HepG2 (cell line): ENCODE measurements around the gene ATP6V0E2. TPM values are rescaled to one million over a fixed set of nuclear protein-coding genes. Genes with fewer than 3 reads are reported as not detected.
A peak's percentile ranks its signal among the peaks of the same experiment; 100 is the strongest.

ENCODE experiments used
- AGO2 ChIP-seq: fragments of 200-400 bp; formaldehyde crosslinking; optimal IDR thresholded peaks from 2 replicates; pipeline ENCODE3; 2017; ENCODE audit warnings: mild to moderate bottlenecking, low read depth, low read length, moderate library complexity
- CC2D1A ChIP-seq: sonication (generic); formaldehyde crosslinking; IDR thresholded peaks from 2 replicates; pipeline ENCODE4 v1.8.1; 2023; ENCODE audit warnings: mild to moderate bottlenecking, missing genetic modification reagents
- CREB1 ChIP-seq, 2 experiments: fragments of 450-650 bp in 1 of 2; IDR thresholded peaks; 2 replicates each; pipeline ENCODE4 v1.6.1; 2016 to 2017; ENCODE audit warnings: control low read depth in 1 of 2, mild to moderate bottlenecking in 1 of 2, missing compliant biosample characterization in 1 of 2, missing genetic modification characterization in 1 of 2
- EHMT2 ChIP-seq: fragments of 200-600 bp; sonication (generic); IDR thresholded peaks from 2 replicates; pipeline ENCODE4 v1.7.0; 2017; ENCODE audit warnings: antibody characterized with exemption, low read depth, low read length, borderline replicate concordance
- HNRNPL ChIP-seq: fragments of 200-400 bp; formaldehyde crosslinking; IDR thresholded peaks from 2 replicates; pipeline ENCODE4 v1.6.1; 2017; ENCODE audit warnings: mild to moderate bottlenecking, low read depth, low read length
- KLF13 ChIP-seq: sonication (generic); formaldehyde crosslinking; IDR thresholded peaks from 2 replicates; pipeline ENCODE4 v1.4.0; 2020; ENCODE audit warnings: mild to moderate bottlenecking, missing genetic modification reagents
- KLF16 ChIP-seq, 2 experiments: sonication (generic) in 1 of 2; formaldehyde crosslinking in 1 of 2; IDR thresholded peaks; 2 replicates each; pipeline versions ENCODE4 v1.6.1 to v1.8.0; 2016 to 2023; ENCODE audit warnings: missing genetic modification reagents in 2 of 2, missing compliant biosample characterization in 1 of 2
- NFIC ChIP-seq: IDR thresholded peaks from 2 replicates; pipeline ENCODE4 v1.6.1; 2012; ENCODE audit warnings: mild to moderate bottlenecking, low read length, inconsistent platforms
- NR1H2 ChIP-seq: sonication (generic); formaldehyde crosslinking; IDR thresholded peaks from 2 replicates; pipeline ENCODE4 v1.8.1; 2022; ENCODE audit warnings: low read depth, missing genetic modification reagents, borderline replicate concordance
- SIX4 ChIP-seq: sonication (generic); formaldehyde crosslinking; IDR thresholded peaks from 2 replicates; pipeline ENCODE4 v1.4.0; 2020; ENCODE audit warnings: missing genetic modification reagents
- SNAPC2 ChIP-seq: sonication (generic); formaldehyde crosslinking; IDR thresholded peaks from 2 replicates; pipeline ENCODE4 v1.8.1; 2022; ENCODE audit warnings: mild to moderate bottlenecking, missing genetic modification reagents
- SP5 ChIP-seq: IDR thresholded peaks from 2 replicates; pipeline ENCODE4 v1.6.1; 2016; ENCODE audit warnings: low read depth, borderline replicate concordance
- SRSF9 ChIP-seq: fragments of 200-400 bp; formaldehyde crosslinking; IDR thresholded peaks from 2 replicates; pipeline ENCODE4 v1.6.1; 2018; ENCODE audit warnings: borderline replicate concordance, mild to moderate bottlenecking, low read depth, low read length; ENCODE audit not compliant: insufficient read depth, poor library complexity, severe bottlenecking
- ZFP90 ChIP-seq: sonication (generic); formaldehyde crosslinking; IDR thresholded peaks from 2 replicates; pipeline ENCODE4 v1.8.0; 2022; ENCODE audit warnings: missing genetic modification reagents, mild to moderate bottlenecking, inconsistent platforms, borderline replicate concordance
- ZNF256 ChIP-seq: sonication (generic); formaldehyde crosslinking; conservative IDR thresholded peaks from 2 replicates; pipeline ENCODE4 v1.4.0; 2020; ENCODE audit warnings: missing genetic modification reagents
- polyA plus RNA-seq, 8 experiments: library from polyadenylated mRNA; depleted of rRNA in 3 of 8; stranded (reverse) in 7 of 8; unstranded in 1 of 8; fragments of >200 nt; fragmentation: Illumina TruSeq in 4 of 8; extraction: Trizol in 4 of 8; gene quantifications; 2 replicates each; pipeline versions ENCODE4 v1.2.1 to v1.2.3, GENCODE V29; 2011 to 2016; ENCODE audit warnings: low read depth in 4 of 8, missing spikeins in 1 of 8, mixed read lengths in 1 of 8; ENCODE audit not compliant: insufficient read depth in 1 of 8
- total RNA-seq, 5 experiments: library from RNA; depleted of rRNA; stranded (reverse); fragments of >200 nt; fragmentation: Illumina TruSeq; extraction: Trizol; gene quantifications; 2 replicates each; pipeline ENCODE4 v1.2.3, GENCODE V29; 2016; ENCODE audit warnings: low read depth in 1 of 5
- TF ChIP-seq, protein P1 (sequence below): sonication (generic); formaldehyde crosslinking; IDR thresholded peaks from 2 replicates; pipeline ENCODE4 v1.4.0; 2020; ENCODE audit warnings: missing genetic modification reagents
- TF ChIP-seq, protein P2 (sequence below): sonication (generic); formaldehyde crosslinking; conservative IDR thresholded peaks from 2 replicates; pipeline ENCODE4 v1.4.0; 2020; ENCODE audit warnings: missing genetic modification reagents
- TF ChIP-seq, protein P3 (sequence below): sonication (generic); formaldehyde crosslinking; IDR thresholded peaks from 2 replicates; pipeline ENCODE4 v1.8.0; 2022; ENCODE audit warnings: mild to moderate bottlenecking, missing genetic modification reagents; ENCODE audit not compliant: insufficient replicate concordance
- TF ChIP-seq, protein P4 (sequence below): sonication (generic); formaldehyde crosslinking; IDR thresholded peaks from 2 replicates; pipeline ENCODE4 v1.8.1; 2023; ENCODE audit warnings: mild to moderate bottlenecking, moderate library complexity, missing genetic modification reagents
- TF ChIP-seq, protein P5 (sequence below): sonication (generic); formaldehyde crosslinking; IDR thresholded peaks from 2 replicates; pipeline ENCODE4 v1.4.0; 2020; ENCODE audit warnings: missing genetic modification reagents, mild to moderate bottlenecking, borderline replicate concordance

ATP6V0E2 gene
- total and polyA plus RNA-seq, 2 of the 13 experiments (the other 11 are each of a cell fraction or from before 2014, with no cell fraction given): 36.8 to 203 TPM

DNA sequence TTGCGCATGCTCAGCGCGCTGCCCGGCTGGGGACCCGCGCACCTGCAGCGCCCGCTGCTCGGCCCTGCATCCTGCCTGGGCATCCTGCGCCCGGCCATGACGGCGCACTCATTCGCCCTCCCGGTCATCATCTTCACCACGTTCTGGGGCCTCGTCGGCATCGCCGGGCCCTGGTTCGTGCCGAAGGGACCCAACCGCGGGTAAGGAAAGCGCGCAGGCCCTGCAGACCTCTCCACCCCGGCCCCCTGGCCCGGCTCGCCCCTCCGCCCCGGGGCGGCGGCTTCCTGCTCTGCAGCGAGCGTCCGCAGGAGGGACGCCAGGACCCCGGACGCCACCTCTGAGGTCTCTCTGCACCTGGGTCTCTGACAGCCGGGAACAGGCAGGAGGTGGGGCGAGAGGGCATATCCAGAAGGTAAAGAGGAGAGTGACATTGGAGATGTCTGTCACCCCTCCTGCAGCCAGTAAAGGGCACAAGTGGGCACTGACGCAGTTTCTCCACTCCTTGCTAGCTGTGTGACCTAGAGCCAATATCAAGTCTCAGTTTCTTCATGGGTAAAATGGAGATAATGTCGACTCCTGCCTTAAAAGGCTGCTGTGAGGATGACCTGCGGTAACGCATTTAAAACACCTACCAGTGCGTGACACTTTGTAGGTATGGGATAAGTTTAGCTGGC is 338 bp downstream of the ATP6V0E2 start (continued):
- TF ChIP-seq SRSF9 (no peak), CC2D1A (CRISPR knock-in tag) (no peak), CREB1 (IDR thresholded peaks at IDR 0.05) (no peak), CREB1 (CRISPR knock-in tag; IDR thresholded peaks at IDR 0.05) (no peak), ZNF256 (CRISPR knock-in tag) (no peak), SIX4 (CRISPR knock-in tag) (no peak), HNRNPL (peak; percentile 72), SP5 (no peak), KLF16 (CRISPR knock-in tag; IDR thresholded peaks at IDR 0.05) (no peak), SNAPC2 (no peak; the same call in 1 of the 2 replicates), KLF13 (CRISPR knock-in tag) (0 out of 2 replicates have a peak, but pooled peaks have one; percentile 38), NFIC (no peak), ZFP90 (CRISPR knock-in tag) (no peak), NR1H2 (CRISPR knock-in tag) (no peak), AGO2 (peak; percentile 12), EHMT2 (no peak)
- TF ChIP-seq, protein P1, sequence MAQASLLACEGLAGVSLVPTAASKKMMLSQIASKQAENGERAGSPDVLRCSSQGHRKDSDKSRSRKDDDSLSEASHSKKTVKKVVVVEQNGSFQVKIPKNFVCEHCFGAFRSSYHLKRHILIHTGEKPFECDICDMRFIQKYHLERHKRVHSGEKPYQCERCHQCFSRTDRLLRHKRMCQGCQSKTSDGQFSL: no peak
- TF ChIP-seq, protein P2, sequence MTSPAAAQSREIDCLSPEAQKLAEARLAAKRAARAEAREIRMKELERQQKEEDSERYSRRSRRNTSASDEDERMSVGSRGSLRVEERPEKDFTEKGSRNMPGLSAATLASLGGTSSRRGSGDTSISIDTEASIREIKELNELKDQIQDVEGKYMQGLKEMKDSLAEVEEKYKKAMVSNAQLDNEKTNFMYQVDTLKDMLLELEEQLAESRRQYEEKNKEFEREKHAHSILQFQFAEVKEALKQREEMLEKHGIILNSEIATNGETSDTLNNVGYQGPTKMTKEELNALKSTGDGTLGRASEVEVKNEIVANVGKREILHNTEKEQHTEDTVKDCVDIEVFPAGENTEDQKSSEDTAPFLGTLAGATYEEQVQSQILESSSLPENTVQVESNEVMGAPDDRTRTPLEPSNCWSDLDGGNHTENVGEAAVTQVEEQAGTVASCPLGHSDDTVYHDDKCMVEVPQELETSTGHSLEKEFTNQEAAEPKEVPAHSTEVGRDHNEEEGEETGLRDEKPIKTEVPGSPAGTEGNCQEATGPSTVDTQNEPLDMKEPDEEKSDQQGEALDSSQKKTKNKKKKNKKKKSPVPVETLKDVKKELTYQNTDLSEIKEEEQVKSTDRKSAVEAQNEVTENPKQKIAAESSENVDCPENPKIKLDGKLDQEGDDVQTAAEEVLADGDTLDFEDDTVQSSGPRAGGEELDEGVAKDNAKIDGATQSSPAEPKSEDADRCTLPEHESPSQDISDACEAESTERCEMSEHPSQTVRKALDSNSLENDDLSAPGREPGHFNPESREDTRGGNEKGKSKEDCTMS (CRISPR knock-in tag): no peak
- TF ChIP-seq, protein P3, sequence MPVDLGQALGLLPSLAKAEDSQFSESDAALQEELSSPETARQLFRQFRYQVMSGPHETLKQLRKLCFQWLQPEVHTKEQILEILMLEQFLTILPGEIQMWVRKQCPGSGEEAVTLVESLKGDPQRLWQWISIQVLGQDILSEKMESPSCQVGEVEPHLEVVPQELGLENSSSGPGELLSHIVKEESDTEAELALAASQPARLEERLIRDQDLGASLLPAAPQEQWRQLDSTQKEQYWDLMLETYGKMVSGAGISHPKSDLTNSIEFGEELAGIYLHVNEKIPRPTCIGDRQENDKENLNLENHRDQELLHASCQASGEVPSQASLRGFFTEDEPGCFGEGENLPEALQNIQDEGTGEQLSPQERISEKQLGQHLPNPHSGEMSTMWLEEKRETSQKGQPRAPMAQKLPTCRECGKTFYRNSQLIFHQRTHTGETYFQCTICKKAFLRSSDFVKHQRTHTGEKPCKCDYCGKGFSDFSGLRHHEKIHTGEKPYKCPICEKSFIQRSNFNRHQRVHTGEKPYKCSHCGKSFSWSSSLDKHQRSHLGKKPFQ (CRISPR knock-in tag): no peak
- TF ChIP-seq, protein P4, sequence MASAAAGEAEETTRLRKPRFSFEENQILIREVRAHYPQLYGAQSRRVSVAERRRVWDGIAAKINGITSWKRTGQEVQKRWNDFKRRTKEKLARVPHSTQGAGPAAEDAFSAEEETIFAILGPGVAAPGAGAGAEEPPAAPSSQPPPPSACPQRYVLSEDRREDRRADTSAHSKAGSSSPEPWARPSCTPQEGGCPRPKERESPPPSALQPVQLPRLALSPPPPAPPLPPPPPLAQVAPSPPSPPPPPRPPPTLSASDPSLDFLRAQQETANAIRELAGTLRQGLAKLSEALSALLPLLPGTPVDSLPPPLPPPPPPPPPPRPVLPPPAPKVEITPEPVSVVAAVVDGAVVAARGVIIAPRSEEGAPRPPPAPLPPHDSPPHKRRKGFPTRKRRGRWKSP (CRISPR knock-in tag): peak; percentile 84; the same call in 1 of the 2 replicates
- TF ChIP-seq, protein P5, sequence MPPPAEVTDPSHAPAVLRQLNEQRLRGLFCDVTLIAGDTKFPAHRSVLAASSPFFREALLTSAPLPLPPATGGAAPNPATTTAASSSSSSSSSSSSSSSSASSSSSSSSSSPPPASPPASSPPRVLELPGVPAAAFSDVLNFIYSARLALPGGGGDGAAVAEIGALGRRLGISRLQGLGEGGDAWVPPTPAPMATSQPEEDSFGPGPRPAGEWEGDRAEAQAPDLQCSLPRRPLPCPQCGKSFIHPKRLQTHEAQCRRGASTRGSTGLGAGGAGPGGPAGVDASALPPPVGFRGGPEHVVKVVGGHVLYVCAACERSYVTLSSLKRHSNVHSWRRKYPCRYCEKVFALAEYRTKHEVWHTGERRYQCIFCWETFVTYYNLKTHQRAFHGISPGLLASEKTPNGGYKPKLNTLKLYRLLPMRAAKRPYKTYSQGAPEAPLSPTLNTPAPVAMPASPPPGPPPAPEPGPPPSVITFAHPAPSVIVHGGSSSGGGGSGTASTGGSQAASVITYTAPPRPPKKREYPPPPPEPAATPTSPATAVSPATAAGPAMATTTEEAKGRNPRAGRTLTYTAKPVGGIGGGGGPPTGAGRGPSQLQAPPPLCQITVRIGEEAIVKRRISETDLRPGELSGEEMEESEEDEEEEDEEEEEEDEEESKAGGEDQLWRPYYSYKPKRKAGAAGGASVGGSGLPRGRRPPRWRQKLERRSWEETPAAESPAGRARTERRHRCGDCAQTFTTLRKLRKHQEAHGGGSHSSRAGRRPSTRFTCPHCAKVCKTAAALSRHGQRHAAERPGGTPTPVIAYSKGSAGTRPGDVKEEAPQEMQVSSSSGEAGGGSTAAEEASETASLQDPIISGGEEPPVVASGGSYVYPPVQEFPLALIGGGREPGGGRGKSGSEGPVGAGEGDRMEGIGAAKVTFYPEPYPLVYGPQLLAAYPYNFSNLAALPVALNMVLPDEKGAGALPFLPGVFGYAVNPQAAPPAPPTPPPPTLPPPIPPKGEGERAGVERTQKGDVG (CRISPR knock-in tag): no peak
